GM18498 (cell line): ENCODE data around the gene ZNF146.
"Not testable (repeated sequence)": the region's sequence is repeated elsewhere in the genome, so short reads cannot be mapped to it uniquely, and the experiment has no call there.

Experiments
- ATAC-seq: cut with Tn5 transposase; IDR thresholded peaks from one replicate; pipeline ENCODE4 v1.9.1; 2021; ENCODE audit warnings: mild to moderate bottlenecking, moderate library complexity; ENCODE audit not compliant: unreplicated experiment

Gene ZNF146

DNA sequence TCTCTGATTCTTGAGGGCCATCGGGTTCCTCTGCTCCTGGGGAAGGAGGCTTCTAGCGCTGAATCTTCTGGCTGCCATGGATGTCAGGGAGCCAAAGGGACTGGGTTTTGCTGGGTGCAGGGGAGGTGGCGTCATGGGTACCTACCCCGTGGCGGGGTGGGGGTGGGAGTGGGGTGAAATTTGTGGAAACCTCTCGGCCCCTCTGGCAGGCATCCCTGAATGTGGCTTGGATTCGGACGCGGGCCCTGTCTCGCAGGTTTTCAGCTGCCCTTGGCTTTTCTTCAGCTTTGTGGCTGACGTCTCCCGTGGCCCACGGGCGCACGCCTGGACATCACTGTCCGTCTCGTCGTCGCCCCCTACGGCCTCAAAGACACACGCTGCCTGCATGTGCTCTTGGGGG lies 53.2 kb downstream of the ZNF146 start:
- ATAC-seq = not testable (repeated sequence)

DNA sequence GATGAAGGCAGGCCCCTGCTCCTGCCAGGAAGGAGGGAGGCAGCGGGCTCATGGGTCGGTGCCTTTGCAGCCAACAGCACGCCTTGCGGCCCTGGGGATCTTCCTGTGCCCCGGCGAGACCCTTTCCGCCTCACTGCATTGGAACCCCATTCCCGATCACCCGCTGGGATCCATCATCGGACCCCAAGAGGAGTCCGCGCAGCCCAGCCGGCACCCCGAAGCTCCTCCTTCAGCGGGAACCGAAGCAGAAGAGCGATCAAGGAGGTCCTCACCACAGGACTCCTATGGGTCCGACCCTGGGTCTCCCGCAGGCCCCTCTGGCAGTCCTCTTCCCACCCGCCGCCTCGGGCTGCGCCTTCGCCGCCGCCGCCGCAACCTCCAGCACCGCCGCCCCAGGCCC lies 53.7 kb downstream of the ZNF146 start:
- not testable (repeated sequence) for ATAC-seq

DNA sequence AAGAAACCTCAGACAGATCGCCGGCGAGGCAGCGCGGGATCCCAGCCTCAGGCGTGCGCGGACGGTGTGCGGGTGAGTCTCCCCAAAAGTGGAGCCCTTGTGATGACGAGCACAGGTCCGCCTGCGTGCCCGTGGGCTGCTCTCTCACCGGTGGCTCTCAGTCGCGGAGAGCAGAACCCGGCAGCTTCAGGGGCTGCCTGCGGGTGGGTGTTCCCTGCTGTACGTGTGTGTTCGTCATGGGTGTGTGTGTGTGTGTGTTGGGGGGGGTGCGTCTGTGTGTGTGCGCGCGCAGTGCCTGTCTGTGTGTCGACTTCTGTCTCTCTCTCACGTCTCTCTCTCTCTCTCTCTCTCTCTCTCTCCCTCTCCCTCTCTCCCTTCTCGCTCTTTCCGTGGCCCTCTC lies 54.4 kb downstream of the ZNF146 start:
- not testable (repeated sequence) for ATAC-seq
